Renal cortex interstitium (tissue), 11 donors: ENCODE results near the gene GLCE. TPM values are rescaled to one million over a fixed set of nuclear protein-coding genes. Genes with fewer than 3 reads are reported as not detected.

Source experiments
- DNase-seq, 11 donors: peaks; one replicate each; pipeline ENCODE4 v3.0.0-alpha.2; 2013; ENCODE audit warnings: low read depth in 9 of 11, low spot score in 4 of 11; ENCODE audit errors: extremely low read depth in 1 of 11
- polyA plus RNA-seq, 3 donors: library from polyadenylated mRNA; unstranded; fragments of 120-200 nt; gene quantifications; one replicate each; pipeline ENCODE4 v1.2.1, GENCODE V29; 2013; ENCODE audit not compliant: insufficient read length in 3 of 3

The GLCE gene
- polyA plus RNA-seq, 3 donors, result 42.0 to 53.9 (median 43.7) TPM

DNA sequence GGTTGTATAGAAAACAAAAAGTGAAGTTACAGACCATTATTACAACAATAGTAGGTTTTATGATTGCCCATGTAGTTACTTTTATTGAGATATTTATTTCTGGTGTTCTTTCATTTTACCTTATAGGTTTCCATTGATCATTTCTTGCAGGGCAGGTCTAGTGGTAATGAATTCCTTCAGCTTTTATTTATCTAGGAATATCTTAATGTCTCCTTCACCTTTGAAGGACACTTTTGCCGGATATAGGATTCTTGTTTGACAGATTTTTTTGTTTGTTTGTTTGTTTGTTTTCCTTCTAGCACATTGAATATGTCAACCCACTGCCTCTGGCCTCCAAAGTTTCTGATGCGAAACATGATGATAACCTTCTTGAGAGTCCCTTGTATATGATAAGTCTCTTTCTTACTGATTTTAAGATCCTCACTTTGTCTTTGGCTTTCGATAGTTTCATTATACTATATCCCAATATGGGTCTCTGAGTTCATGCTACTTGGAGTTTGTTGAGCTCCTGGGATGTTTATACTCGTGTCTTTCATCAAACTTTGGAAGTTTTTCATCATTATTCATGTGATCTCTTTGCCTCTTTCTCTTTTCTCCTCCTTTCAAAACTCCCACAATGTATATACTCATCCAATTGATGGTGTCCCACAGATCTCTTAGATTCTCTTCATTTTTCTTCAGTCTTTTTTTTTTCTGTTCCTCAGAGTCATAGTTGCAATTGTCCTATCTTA lies 62.8 kb downstream of the GLCE start:
- DNase-seq, result no peak

DNA sequence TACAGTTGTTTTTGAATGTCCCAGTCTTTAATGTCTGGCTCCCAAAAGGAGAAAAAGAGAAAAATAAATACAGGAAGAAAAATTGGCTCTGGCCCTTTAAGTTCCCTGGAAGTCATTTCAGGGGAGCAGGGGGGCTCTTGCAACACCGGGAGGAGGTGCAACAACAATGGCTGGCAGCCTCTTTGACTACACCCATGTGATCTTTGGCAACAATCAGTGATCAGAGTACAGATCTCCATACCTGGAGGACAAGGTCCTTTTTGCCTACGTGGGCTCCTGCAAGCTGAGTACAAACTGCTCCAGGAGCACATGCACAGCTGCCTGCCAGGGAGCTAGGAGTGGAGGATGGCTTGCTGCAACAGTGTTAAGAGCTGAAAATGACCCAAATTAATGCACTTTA lies 63.9 kb downstream of the GLCE start:
- peak in 1 of 11 donors; percentile 24 for DNase-seq

DNA sequence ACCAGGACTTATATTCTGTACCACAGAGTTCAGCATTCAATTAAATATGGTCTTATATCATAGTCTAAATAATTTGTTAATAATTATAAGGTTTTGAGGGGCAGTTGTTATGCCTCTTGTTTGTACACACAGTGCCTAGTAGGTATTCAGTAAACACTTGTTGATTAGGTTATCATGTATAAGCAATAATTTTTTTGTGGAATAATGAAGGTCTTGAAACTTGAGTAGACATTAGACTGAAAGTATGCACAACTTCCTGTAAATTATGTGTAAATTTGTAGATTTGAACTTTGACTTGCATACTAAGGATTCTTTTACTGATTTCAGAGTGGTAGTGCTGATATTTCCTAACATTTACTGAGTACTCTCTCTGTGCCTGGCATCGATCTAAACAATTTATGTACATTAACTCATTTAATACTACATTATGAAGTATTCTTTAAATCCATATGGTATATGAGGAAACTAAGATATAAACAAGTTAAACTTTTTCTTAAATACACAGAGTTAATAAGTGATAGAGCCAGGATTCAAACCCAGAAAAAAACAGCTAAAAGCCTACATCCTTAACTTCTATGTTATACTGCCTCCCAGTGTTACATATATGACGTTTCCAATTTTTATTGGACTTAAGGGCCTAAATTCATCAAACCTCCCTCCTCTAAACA lies 65.1 kb downstream of the GLCE start:
- peak in 2 of 11 donors; percentile 18 to 26 for DNase-seq

DNA sequence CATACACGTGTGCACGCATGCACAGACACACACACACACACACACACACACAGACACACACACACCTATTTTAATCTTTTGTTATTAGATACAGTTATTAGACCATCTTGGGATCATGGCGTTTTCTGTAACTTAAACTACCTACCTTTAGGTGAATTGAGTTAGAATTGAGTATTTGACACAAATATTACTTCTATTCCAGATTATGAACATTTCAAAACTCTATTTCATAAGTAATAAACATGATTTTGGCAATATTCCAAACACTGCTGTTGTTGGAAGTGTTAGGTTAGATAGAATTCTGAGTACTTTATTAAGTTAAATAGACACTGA lies 65.6 kb downstream of the GLCE start:
- no peak for DNase-seq

DNA sequence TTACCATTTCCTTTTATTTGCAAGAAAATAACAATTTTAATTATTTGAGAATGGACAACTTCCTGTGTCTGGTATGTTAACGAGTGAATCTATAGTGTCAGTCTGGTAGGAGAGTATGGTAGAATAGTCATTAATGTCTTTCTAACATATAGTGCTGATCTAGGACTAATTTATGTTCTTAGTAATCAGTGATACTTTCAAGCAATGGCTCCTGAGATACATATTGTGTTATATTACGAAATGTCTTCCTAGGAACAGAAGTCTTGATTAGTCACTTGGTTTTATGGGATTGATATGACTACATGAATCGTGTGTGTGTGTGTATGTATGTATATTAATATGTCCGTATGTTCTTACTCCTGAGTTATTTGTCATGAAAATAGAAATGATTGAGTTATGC lies 71.7 kb downstream of the GLCE start:
- DNase-seq, result no peak

DNA sequence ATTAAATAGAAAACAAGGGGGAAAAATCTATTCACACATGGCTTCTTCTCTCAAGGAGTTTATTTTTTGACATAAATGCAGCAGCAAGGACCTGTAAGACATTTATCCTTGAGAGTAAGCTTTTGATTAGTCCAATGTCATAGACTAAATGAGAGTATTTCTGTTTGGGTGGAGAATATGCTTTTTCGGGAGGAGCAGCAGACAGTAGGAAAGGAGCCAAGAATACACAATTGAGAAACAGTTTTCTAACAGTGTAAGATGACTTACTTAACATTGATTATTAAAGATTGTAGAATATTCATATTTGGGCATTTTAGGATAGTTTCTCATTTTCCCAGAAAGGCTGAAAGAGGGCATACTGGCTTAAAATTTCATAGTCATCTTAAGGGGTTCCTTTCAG lies 72.3 kb downstream of the GLCE start:
- DNase-seq, result no peak

DNA sequence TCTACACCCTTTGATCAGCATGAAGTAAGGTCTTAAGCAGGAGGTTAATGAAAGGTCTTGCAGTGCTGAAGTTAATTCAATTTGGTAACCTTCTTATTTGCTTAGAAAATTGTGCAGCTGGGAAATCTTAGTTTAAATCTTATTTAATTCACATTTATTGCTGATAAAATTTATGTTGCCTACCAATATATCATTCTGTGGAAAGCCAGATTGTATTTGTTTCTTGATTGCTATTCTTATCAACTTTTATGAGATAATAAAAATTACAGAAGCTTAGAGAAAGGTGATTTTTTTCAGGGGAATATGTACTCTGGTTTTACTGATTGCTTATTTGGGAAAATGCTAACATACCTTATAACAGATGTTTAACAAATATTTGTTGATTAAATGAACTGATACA lies 74.2 kb downstream of the GLCE start:
- DNase-seq, result no peak

DNA sequence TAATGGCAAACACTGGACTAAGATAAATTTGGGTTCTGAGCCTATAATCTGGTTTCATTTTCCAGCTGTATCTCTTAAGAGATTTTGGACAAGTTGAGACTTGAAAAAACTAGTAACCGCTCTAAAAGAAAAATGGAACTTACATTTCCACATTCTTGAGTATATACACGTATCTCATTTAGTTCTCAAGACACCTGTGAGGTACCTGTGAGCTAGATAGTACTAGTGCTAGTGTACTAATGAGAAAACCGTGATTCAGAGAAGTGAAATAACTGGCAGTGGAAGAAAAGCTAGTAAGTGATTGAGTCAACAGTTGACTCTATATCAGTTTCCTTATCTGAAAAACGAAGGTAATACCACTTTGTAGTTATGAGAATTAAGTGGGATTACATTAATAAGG lies 76.1 kb downstream of the GLCE start:
- no peak for DNase-seq

DNA sequence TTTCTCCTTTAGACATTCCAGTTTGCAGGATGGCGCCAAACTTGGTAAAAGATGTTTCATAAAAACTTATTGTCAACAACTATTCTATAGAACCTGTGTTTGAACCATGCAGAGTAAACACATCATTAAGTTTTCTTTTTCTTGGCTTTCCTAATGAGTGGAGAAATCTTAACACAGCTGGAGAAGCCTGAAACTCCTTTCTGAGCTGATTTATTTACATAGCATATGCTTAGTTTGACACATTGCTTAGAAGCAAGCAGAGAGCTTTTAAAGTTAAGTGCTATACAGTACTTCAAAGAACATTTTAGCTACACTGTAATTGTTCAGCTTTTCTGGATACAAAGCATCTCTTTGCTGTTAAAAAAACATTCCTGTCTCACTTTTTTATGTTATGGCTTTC lies 77.3 kb downstream of the GLCE start:
- DNase-seq, result peak in 2 of 11 donors; percentile 6 to 17

DNA sequence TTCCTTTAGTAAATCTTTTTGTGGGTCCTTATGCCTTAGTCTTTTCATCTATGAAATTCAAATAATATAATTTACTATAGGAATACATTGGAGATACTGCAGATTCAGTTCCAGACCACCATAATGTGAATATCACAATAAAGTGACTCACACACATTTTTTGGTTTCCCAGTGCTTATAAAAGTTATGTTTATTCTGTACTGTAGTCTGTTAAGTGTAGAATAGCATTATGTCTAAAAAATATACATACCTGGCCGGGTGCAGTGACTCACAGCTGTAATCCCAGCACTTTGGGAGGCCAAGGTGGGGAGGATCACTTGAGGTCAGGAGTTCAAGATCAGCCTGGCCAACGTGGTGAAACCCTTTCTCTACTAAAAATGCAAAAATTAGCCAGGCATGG lies 84.4 kb downstream of the GLCE start:
- no peak for DNase-seq

DNA sequence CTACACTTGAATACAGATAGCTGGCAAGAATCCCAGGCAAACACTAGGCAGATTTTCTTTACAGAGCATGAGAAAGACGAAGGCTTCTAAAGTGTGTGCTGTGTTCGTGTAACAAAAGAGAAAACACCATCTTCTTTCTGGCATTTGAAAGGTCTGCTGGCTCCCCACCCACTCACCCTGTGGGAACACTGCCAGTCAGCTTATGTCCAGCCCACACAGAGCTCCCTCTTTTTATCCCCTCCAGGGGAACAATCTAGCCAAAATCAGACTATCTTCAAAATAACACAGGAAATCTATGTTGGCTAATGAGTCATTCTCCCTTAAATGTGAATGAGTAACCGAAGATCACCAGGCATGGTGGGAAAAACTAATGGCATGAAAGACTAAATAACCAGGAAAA lies 92.7 kb downstream of the GLCE start:
- DNase-seq, result no peak

DNA sequence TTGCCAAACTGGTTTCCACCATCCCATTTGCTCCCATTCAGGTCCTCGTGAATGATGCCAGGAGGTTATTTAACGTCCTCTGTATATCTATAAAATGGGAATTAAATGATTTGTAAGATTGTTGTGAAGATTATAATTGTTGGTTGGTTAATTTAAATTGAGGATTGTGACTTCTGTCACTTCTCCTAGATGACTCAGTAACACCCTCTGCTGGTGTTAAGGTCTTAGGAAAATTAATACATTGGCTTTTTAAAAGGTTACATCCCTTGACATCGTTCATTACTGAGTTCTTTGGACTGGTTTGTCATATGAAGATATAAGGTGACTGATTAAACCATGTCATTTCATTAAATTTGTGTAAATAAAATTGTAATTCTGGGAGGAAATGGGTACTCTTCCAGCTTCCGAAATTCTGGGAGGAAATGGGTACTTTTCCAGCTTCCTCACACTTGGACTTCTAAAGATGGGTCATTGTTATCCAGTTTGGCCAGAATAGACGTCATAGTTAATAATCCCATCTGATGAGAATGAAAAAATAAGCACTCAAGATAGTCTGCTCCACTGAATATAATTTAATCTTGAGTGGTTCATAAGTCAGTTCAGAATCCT lies 105.0 kb downstream of the GLCE start:
- DNase-seq, result peak in 2 of 11 donors; percentile 23 to 28

DNA sequence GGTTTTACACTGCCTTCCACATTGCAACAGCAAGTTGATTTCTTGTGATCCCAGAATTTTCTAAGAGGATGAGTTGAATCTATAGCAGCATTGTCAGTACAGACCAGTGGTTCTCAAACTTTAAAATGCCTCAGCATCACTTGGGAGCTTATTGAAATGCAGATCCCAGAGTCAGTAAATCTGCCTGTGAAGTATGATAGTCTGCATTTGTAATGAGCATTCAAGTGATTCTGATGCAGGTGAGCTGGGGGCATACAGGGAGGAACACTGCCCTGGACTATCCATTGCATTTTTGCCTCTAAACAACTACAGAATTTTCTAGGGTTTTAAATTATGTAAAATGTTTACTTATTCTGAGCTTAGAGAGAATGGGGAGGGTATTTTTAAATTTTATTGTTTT lies 110.8 kb downstream of the GLCE start:
- no peak for DNase-seq

DNA sequence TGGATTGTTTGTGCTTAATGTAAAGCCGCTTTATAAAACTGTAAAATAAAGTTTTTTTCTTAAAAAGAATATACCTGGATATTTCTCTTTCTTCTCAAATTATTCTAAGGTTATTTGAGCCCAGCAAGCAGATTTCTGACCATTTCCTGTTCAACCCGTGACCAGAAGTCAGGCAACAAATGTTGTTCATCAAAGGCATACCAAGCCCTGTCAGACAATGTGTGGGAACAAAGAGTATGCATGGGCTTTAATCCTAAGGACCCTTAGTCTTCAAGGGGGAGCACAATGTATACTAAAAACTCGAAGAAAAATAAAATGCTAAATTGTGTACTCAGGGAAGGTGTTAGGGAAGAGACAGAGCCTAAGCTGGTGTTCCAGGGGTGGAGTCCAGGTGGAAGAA lies 111.7 kb downstream of the GLCE start:
- peak in 2 of 11 donors; percentile 31 to 34 for DNase-seq

DNA sequence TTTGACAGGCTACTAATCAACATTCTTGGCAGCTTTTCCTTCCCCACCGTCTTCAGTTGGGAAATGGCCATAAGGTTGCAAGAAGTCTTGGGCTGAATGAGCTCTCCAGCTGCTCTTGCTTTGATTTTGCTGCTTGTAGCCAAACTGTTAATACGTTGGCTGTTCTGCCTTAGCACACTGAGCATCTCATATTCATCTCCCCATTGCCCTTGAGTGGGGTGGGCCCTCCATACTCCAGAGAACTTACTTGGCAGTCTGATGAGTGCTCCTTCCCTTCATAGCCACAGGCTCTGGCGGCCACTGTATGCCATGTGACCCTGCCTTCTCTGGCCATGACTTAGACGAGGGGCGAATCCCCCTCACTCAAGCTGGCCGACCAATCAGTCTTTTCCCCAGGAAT lies 112.5 kb downstream of the GLCE start:
- no peak for DNase-seq

DNA sequence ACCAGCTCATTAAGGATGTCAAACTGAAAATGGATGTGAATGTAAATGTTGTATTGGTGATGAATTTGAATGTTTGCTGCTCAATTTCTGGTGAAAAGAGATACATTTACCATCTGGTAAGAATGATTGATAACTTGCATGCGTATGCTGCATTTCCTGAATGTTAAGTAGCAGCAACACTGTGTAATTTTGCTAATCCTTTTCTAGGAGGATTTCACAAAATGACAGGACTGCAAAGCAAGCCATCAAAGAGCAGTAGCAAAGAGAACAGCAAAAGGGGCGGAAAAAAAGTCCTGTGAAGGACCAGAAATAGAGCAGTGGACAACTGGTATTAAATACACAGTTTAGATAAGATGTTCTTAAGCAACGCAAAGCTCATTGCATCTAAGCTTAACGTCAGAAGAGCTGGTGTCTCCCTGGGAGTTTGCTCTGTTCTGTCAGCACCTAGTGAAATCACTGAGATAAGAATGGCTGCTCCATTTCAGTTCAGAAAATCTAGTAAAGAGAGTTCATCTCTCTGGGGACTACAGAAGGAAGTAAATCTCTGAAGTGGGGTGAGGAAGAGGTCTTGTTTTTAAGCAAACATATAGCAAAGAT lies 114.7 kb downstream of the GLCE start:
- no peak for DNase-seq

DNA sequence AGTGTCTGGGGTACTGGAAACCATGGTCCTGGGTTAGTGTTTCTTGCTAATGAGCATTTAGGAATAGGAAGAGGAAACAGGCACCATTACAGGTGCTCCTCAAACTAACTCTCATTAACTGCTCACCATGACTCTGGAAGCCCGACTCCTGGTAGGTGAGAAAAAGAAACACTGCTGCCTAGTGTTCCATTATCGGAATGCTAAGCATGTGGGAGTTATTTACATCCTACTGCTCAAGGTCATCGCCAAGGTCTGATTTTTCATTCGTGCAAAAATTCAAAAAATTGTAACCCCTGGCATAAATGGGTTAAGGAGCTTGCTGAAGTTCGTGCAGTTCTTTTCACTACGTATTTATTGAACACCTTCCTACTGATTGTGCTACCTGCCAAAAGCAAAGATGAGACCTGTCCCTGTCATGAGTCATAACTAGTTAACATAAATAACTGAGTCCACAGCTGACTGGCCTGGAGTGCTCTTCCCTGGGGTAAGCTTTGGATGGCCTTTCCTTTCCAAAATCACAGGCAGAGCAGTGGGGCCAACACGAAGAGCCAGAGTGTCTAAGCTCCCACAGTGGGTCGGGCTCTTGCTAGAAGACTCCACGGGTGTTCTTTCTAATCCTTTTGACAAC lies 115.6 kb downstream of the GLCE start:
- DNase-seq, result no peak

DNA sequence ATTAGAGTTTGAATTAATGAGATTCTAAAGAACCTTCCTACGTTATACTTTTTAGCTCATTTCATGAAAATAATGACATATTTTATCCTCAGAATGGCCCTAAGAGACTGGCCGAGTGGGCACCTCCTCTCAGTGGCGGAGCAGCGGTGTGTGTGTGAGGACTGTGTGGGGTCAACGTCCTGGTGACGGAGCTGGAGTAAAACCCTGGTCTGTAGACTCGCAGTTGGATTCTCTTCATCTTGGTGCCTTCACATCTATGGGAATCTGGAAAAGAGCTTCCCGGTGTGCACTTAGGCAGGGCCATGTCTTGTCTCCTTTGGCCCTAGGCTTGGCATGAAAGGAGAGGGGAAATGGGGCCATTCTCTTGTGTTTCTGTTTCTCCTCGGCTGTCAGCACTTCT lies 116.9 kb downstream of the GLCE start:
- no peak for DNase-seq

DNA sequence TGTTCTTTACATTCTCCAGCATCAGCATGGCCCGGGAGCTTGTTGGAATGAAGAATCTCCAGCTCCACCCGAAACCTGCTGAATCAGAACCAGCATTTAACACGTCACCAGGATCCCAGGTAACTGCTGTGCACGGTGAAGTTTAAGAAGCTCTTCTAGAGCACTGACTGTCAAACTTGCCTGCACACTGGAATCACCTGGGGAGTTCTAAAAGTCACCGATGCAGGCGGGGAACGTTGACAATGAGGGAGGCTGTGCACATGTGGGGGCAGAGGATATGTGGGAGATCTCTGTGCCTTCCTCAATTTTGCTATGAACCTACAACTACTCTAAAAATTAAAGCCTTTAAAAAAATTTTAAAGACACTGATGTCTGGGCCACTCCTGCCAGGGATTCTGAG lies 119.2 kb downstream of the GLCE start:
- no peak for DNase-seq

DNA sequence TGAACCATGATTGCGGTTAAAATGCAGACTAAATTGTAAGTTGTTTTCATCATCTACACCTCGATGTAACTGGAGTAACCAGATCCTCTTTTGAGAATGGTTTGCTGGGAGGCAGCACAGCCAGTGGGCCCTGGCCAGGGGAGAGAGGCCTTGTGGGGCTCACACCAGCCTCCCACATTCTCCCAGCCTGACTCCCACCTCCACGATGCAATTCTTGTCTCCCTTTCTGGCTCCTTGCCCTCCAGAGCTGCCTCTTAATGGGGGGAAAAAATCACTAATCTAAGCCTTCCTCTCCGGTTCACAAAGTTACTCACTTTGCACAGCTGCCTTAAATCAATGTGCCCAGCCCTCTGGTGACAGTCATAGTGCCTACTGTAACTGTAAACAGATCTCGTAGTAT lies 120.3 kb downstream of the GLCE start:
- DNase-seq, result no peak
